Upper lobe of left lung (tissue), 6 donors: Measurements from ENCODE around the gene MYL7. TPM values are rescaled to one million over a fixed set of nuclear protein-coding genes. Genes with fewer than 3 reads are reported as not detected.
A peak's percentile ranks its signal among the peaks of the same experiment; 100 is the strongest.
"Not testable (repeated sequence)": the region's sequence is repeated elsewhere in the genome, so short reads cannot be mapped to it uniquely, and the experiment has no call there.

Experiments
- ATAC-seq, 2 donors: fragments of 200-7000 bp; cut with Tn5 transposase; one replicate each; pipeline ENCODE4 v1.9.1; 2022; ENCODE audit warnings: mild to moderate bottlenecking in 2 of 2, moderate library complexity in 2 of 2; ENCODE audit not compliant: low FRiP score in 2 of 2
- DNase-seq, 2 donors: peaks; one replicate each; pipeline ENCODE4 v3.0.0-alpha.2; 2019 to 2020
- H3K27ac ChIP-seq, 4 donors: fragments of 200-600 bp; sonication (generic); one replicate each; pipeline ENCODE4 v1.5.1; 2016 to 2019
- H3K27me3 ChIP-seq, 4 donors: fragments of 200-600 bp; sonication (generic); one replicate each; pipeline ENCODE4 v1.5.1; 2017 to 2019
- H3K36me3 ChIP-seq, 4 donors: fragments of 200-600 bp; sonication (generic); one replicate each; pipeline ENCODE4 v1.5.1; 2016 to 2019
- H3K4me1 ChIP-seq, 4 donors: fragments of 200-600 bp; sonication (generic); one replicate each; pipeline ENCODE4 v1.5.1; 2018 to 2019
- H3K4me3 ChIP-seq, 4 donors: fragments of 200-600 bp; sonication (generic); one replicate each; pipeline ENCODE4 v1.5.1; 2017 to 2019; ENCODE audit warnings: mild to moderate bottlenecking in 2 of 4, moderate library complexity in 1 of 4
- H3K9me3 ChIP-seq, 4 donors: fragments of 200-600 bp; sonication (generic); one replicate each; pipeline ENCODE4 v1.5.1; 2018 to 2019
- CTCF ChIP-seq, 6 experiments: fragments of 450-650 bp in 4 of 6; fragments of 200-600 bp in 2 of 6; sonication (generic) in 2 of 6; IDR thresholded peaks; one replicate each; pipeline ENCODE4 v1.5.1; 2016 to 2019; ENCODE audit warnings: antibody characterized with exemption in 6 of 6
- EP300 ChIP-seq, 4 donors: sonication (generic); formaldehyde crosslinking; IDR thresholded peaks; one replicate each; pipeline ENCODE4 v1.5.1; 2017; ENCODE audit warnings: antibody characterized with exemption in 4 of 4, control low read depth in 2 of 4
- POLR2A ChIP-seq, 4 donors: fragments of 450-650 bp; IDR thresholded peaks; one replicate each; pipeline ENCODE4 v1.5.1; 2016 to 2017; ENCODE audit warnings: antibody characterized with exemption in 4 of 4, mild to moderate bottlenecking in 2 of 4
- POLR2AphosphoS5 ChIP-seq, 2 donors: sonication (generic); formaldehyde crosslinking; IDR thresholded peaks; one replicate each; pipeline ENCODE4 v1.5.1; 2017; ENCODE audit warnings: antibody characterized with exemption in 2 of 2
- WGBS, 2 donors: methylation state at CpG; one replicate each; pipeline ENCODE4 v1.1.5; 2017 to 2018; 5-methylcytosine and 5-hydroxymethylcytosine counted together
- total RNA-seq, 6 donors: library from RNA; depleted of rRNA in 4 of 6; stranded (reverse); fragments of >200 nt in 4 of 6; gene quantifications; one replicate each; pipeline versions ENCODE4 v1.1.0 to v1.2.1, GENCODE V29; 2016 to 2021
- donor health status: DM: no; HTN: no; CAD: no; lungs with moderate emphysema.
- donor health status: DM: no; HTN: yes; CAD: no; lungs with severe emphysema.

MYL7 gene
- total RNA-seq, 6 donors from 2014 or later = not detected

- DNase-seq (no peak), ATAC-seq (no peak)
- Histone ChIP-seq H3K9me3 (no peaks in the 10 kb centered on the region), H3K27me3 (no peaks in the 10 kb centered on the region), H3K27ac (no peak overlapping the region), H3K36me3 (no peaks in the 10 kb centered on the region), H3K4me1 (no peaks in the 10 kb centered on the region), H3K4me3 (no peak overlapping the region)
- TF ChIP-seq EP300 (IDR thresholded peaks at IDR 0.05) (no peak), CTCF (IDR thresholded peaks at IDR 0.05) (no peak), POLR2A (IDR thresholded peaks at IDR 0.05) (no peak), POLR2AphosphoS5 (IDR thresholded peaks at IDR 0.05) (no peak)
- WGBS, 2 donors = 50 to 73% methylated on average over 2 to 3 of the region's 3 CpGs
Observed at GRCh38 chr7:44175730-44176129, 34.6 kb upstream of the MYL7 start.

GRCh38 chr7:44174694-44174948, 33.5 kb upstream of the MYL7 start:
- not testable (repeated sequence) for H3K27ac ChIP-seq, H3K4me1 ChIP-seq, H3K4me3 ChIP-seq, ATAC-seq, DNase-seq, H3K27me3 ChIP-seq, H3K36me3 ChIP-seq, H3K9me3 ChIP-seq
- WGBS, 2 donors = 70 to 75% methylated on average over 1 of the region's 1 CpG

- Histone ChIP-seq H3K27me3 (no peaks in the 10 kb centered on the region), H3K4me3 (no peak overlapping the region), H3K4me1 (no peaks in the 10 kb centered on the region), H3K9me3 (no peaks in the 10 kb centered on the region), H3K27ac (no peak overlapping the region), H3K36me3 (no peaks in the 10 kb centered on the region)
- TF ChIP-seq CTCF (IDR thresholded peaks at IDR 0.05) (no peak), POLR2A (IDR thresholded peaks at IDR 0.05) (no peak), EP300 (IDR thresholded peaks at IDR 0.05) (no peak), POLR2AphosphoS5 (IDR thresholded peaks at IDR 0.05) (no peak)
- ATAC-seq (no peak), DNase-seq (no peak)
- 40 to 56% methylated on average over 3 of the region's 3 CpGs for WGBS, 2 donors
Observed at GRCh38 chr7:44173911-44174693, 33.0 kb upstream of the MYL7 start.

- no peaks in the 10 kb centered on the region for H3K36me3 ChIP-seq
- H3K9me3 ChIP-seq = no peaks in the 10 kb centered on the region
- H3K27me3 ChIP-seq = no peaks in the 10 kb centered on the region
- no peak for TF ChIP-seq POLR2A (IDR thresholded peaks at IDR 0.05)
- no peak for TF ChIP-seq CTCF (IDR thresholded peaks at IDR 0.05)
- no peak for TF ChIP-seq EP300 (IDR thresholded peaks at IDR 0.05)
- no peak for TF ChIP-seq POLR2AphosphoS5 (IDR thresholded peaks at IDR 0.05)
- H3K4me3 ChIP-seq = no peak overlapping the region
- no peak overlapping the region for H3K27ac ChIP-seq
- H3K4me1 ChIP-seq = no peaks in the 10 kb centered on the region
- ATAC-seq (no peak), DNase-seq (no peak)
- 77 to 81% methylated on average over 6 of the region's 6 CpGs for WGBS, 2 donors
Observed at GRCh38 chr7:44172803-44173424, 31.8 kb upstream of the MYL7 start.

GRCh38 chr7:44172352-44172751, 31.2 kb upstream of the MYL7 start:
- ATAC-seq = no peak
- no peaks in the 10 kb centered on the region for H3K27me3 ChIP-seq

GRCh38 chr7:44171901-44172300, 30.8 kb upstream of the MYL7 start:
- H3K4me3 ChIP-seq, H3K4me1 ChIP-seq, ATAC-seq, H3K27ac ChIP-seq, H3K9me3 ChIP-seq, H3K27me3 ChIP-seq, H3K36me3 ChIP-seq: not testable (repeated sequence)
- peak in 1 of 2 donors; percentile 6 for DNase-seq
- WGBS, 2 donors = 89 to 93% methylated on average over 9 of the region's 9 CpGs

More at GRCh38 chr7:44172352-44172751, 31.2 kb upstream of the MYL7 start:
- no peaks in the 10 kb centered on the region for H3K4me1 ChIP-seq
- TF ChIP-seq CTCF (IDR thresholded peaks at IDR 0.05) = no peak
- TF ChIP-seq POLR2A (IDR thresholded peaks at IDR 0.05) = no peak
- no peak for TF ChIP-seq EP300 (IDR thresholded peaks at IDR 0.05)
- no peak for TF ChIP-seq POLR2AphosphoS5 (IDR thresholded peaks at IDR 0.05)
- H3K9me3 ChIP-seq = no peaks in the 10 kb centered on the region
- no peak overlapping the region for H3K4me3 ChIP-seq
- peak in 1 of 2 donors; percentile 3 for DNase-seq
- H3K36me3 ChIP-seq = no peaks in the 10 kb centered on the region
- H3K27ac ChIP-seq = no peak overlapping the region
